ENCODE results near the gene TYW5. TPM values are rescaled to one million over a fixed set of nuclear protein-coding genes. Genes with fewer than 3 reads are reported as not detected.

TYW5 gene
- total RNA-seq, 1 donor from 2014 or later = 9.2 TPM

DNA sequence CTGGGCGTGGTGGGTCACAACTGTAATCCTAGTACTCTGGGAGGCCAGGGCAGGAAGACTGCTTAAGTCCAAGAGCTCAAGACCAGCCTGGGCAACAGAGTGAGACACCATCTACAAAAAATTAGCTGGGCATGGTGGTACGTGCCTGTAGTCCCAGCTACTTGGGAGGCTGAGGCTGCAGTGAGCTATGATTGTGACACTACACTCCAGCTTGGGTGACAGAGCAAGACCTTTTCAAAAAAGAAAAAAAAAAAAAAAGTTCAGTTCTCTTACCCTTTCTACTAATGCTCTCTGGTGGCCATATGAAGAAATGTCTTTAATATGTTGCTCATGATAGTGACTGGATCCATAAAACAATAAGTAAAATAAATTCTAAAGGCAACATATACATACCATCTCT is 14.9 kb downstream of the TYW5 start:
- no peaks in the 10 kb centered on the region for H3K4me1 ChIP-seq (ENCODE audit: insufficient read depth, low read length)
- no peaks in the 10 kb centered on the region for H3K27me3 Mint-ChIP-seq (ENCODE audit: low read depth, unreplicated experiment)
- peaks cover 9% of the 10 kb centered on the region for H4K20me1 ChIP-seq (ENCODE audit: insufficient read depth, low read length)
- no peak overlapping the region for H3K4me3 Mint-ChIP-seq (ENCODE audit: unreplicated experiment)
- H3K79me2 ChIP-seq (ENCODE audit: insufficient read depth, low read length) = peaks cover 8% of the 10 kb centered on the region
- no peaks in the 10 kb centered on the region for H3K9me3 ChIP-seq (ENCODE audit: insufficient read depth, low read depth, low read length)
- no peak for FAIRE-seq
- H3K9ac ChIP-seq (ENCODE audit: low read length) = no peak overlapping the region
- no peak for DNase-seq (ENCODE audit: low read depth)
- H3K9me3 Mint-ChIP-seq (ENCODE audit: unreplicated experiment) = no peaks in the 10 kb centered on the region
- H3K27ac ChIP-seq (ENCODE audit: low read depth, low read length) = no peak overlapping the region
- H3K4me1 Mint-ChIP-seq (ENCODE audit: low read depth, unreplicated experiment) = no peaks in the 10 kb centered on the region
- H3K36me3 ChIP-seq (ENCODE audit: insufficient read depth, low read length) = peaks cover 3% of the 10 kb centered on the region
- no peaks in the 10 kb centered on the region for H3K27me3 ChIP-seq (ENCODE audit: insufficient read depth, low read length)
- TF ChIP-seq, protein P1, sequence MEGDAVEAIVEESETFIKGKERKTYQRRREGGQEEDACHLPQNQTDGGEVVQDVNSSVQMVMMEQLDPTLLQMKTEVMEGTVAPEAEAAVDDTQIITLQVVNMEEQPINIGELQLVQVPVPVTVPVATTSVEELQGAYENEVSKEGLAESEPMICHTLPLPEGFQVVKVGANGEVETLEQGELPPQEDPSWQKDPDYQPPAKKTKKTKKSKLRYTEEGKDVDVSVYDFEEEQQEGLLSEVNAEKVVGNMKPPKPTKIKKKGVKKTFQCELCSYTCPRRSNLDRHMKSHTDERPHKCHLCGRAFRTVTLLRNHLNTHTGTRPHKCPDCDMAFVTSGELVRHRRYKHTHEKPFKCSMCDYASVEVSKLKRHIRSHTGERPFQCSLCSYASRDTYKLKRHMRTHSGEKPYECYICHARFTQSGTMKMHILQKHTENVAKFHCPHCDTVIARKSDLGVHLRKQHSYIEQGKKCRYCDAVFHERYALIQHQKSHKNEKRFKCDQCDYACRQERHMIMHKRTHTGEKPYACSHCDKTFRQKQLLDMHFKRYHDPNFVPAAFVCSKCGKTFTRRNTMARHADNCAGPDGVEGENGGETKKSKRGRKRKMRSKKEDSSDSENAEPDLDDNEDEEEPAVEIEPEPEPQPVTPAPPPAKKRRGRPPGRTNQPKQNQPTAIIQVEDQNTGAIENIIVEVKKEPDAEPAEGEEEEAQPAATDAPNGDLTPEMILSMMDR (IDR thresholded peaks at IDR 0.05; ENCODE audit: insufficient read depth, low read depth, low read length) = peak; percentile 15
- no peak for TF ChIP-seq EZH2 (IDR thresholded peaks at IDR 0.05; ENCODE audit: insufficient read depth, low read length)
- no peak overlapping the region for H2AFZ ChIP-seq (ENCODE audit: low read depth, low read length)
- peaks cover 8% of the 10 kb centered on the region for H3K36me3 Mint-ChIP-seq (ENCODE audit: low read depth, unreplicated experiment)
- peak overlapping the region; percentile 18 for H3K27ac Mint-ChIP-seq (ENCODE audit: unreplicated experiment)
- H3K4me3 ChIP-seq (ENCODE audit: insufficient read depth, low read depth, low read length) = no peak overlapping the region
- no peak overlapping the region for H3K4me2 ChIP-seq (ENCODE audit: low read length)

DNA sequence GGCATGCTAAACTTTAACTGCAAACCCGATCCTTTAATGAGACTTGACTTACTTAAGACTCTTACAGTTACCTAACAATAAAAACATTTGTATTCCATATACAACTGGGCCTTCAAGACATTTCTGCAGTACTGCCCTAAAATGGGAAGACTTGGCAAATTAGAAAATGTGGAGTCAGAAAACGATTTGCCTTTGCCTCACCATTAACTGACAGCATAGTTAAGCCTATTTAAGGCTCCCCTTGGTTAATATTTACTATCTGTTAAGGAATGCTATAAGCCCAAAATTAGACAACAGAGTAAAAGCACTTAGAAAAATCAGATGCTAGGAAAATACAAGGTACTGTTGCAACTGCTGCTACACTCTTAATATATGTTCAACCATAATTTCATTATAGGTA is 18.7 kb downstream of the TYW5 start:
- no peak overlapping the region for H3K4me3 Mint-ChIP-seq (ENCODE audit: unreplicated experiment)
- H3K4me1 Mint-ChIP-seq (ENCODE audit: low read depth, unreplicated experiment) = peaks cover 6% of the 10 kb centered on the region
- Histone ChIP-seq H3K9ac (ENCODE audit: low read length) (no peak overlapping the region), H3K4me1 (ENCODE audit: insufficient read depth, low read length) (no peaks in the 10 kb centered on the region), H3K36me3 (ENCODE audit: insufficient read depth, low read length) (peaks cover 12% of the 10 kb centered on the region), H3K79me2 (ENCODE audit: insufficient read depth, low read length) (peaks cover 3% of the 10 kb centered on the region), H3K27me3 (ENCODE audit: insufficient read depth, low read length) (no peaks in the 10 kb centered on the region), H3K4me2 (ENCODE audit: low read length) (no peak overlapping the region), H4K20me1 (ENCODE audit: insufficient read depth, low read length) (peaks cover 7% of the 10 kb centered on the region), H3K4me3 (ENCODE audit: insufficient read depth, low read depth, low read length) (no peak overlapping the region), H3K27ac (ENCODE audit: low read depth, low read length) (no peak overlapping the region), H3K9me3 (ENCODE audit: insufficient read depth, low read depth, low read length) (no peaks in the 10 kb centered on the region), H2AFZ (ENCODE audit: low read depth, low read length) (no peak overlapping the region)
- H3K36me3 Mint-ChIP-seq (ENCODE audit: low read depth, unreplicated experiment) = peaks cover 7% of the 10 kb centered on the region
- DNase-seq (ENCODE audit: low read depth) = no peak
- H3K27me3 Mint-ChIP-seq (ENCODE audit: low read depth, unreplicated experiment) = no peaks in the 10 kb centered on the region
- FAIRE-seq = no peak
- no peak overlapping the region for H3K27ac Mint-ChIP-seq (ENCODE audit: unreplicated experiment)
- no peaks in the 10 kb centered on the region for H3K9me3 Mint-ChIP-seq (ENCODE audit: unreplicated experiment)
- TF ChIP-seq, protein P1 (IDR thresholded peaks at IDR 0.05; ENCODE audit: insufficient read depth, low read depth, low read length) = no peak

DNA sequence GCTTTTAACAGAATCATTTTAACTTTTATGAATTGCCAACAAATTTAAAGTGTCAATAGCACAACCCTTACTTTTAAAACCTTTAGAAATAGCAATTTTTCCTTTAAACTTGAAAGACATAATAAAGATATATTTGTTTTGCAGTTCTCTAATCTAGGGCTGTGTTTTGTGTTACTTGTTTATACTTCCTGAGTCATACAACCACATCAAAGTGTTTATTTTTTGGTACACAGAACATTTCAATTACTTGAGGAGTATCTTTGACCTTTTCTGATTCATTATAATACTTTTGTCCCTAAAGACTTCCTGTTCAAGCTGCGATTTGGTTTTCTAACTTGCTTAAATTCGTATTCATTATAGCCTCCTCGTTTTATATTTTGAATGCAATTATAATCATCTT is 21.8 kb downstream of the TYW5 start:
- peaks cover 7% of the 10 kb centered on the region for H3K36me3 Mint-ChIP-seq (ENCODE audit: low read depth, unreplicated experiment)
- Histone ChIP-seq H3K4me3 (ENCODE audit: insufficient read depth, low read depth, low read length) (no peak overlapping the region), H3K27ac (ENCODE audit: low read depth, low read length) (no peak overlapping the region), H3K9ac (ENCODE audit: low read length) (no peak overlapping the region), H3K4me1 (ENCODE audit: insufficient read depth, low read length) (no peaks in the 10 kb centered on the region), H3K27me3 (ENCODE audit: insufficient read depth, low read length) (no peaks in the 10 kb centered on the region), H3K9me3 (ENCODE audit: insufficient read depth, low read depth, low read length) (no peaks in the 10 kb centered on the region), H2AFZ (ENCODE audit: low read depth, low read length) (no peak overlapping the region), H4K20me1 (ENCODE audit: insufficient read depth, low read length) (peaks cover 4% of the 10 kb centered on the region), H3K79me2 (ENCODE audit: insufficient read depth, low read length) (peaks cover 6% of the 10 kb centered on the region), H3K36me3 (ENCODE audit: insufficient read depth, low read length) (peaks cover 12% of the 10 kb centered on the region), H3K4me2 (ENCODE audit: low read length) (no peak overlapping the region)
- no peaks in the 10 kb centered on the region for H3K9me3 Mint-ChIP-seq (ENCODE audit: unreplicated experiment)
- no peak overlapping the region for H3K27ac Mint-ChIP-seq (ENCODE audit: unreplicated experiment)
- no peak for FAIRE-seq
- DNase-seq (ENCODE audit: low read depth) = no peak
- H3K4me3 Mint-ChIP-seq (ENCODE audit: unreplicated experiment) = no peak overlapping the region
- no peak for TF ChIP-seq EZH2 (IDR thresholded peaks at IDR 0.05; ENCODE audit: insufficient read depth, low read length)
- TF ChIP-seq, protein P1 (IDR thresholded peaks at IDR 0.05; ENCODE audit: insufficient read depth, low read depth, low read length) = no peak
- peaks cover 6% of the 10 kb centered on the region for H3K4me1 Mint-ChIP-seq (ENCODE audit: low read depth, unreplicated experiment)
- H3K27me3 Mint-ChIP-seq (ENCODE audit: low read depth, unreplicated experiment) = no peaks in the 10 kb centered on the region

Data from astrocyte (in vitro differentiated cells and primary cell).